Stimulated activated CD4-positive, alpha-beta T cell treated with anti-CD3 and anti-CD28 coated beads, Interleukin-15, amount 100 ng/mL, for 48 hours (primary cell): ENCODE measurements around the gene KCNIP1.
"Not testable (repeated sequence)": the region's sequence is repeated elsewhere in the genome, so short reads cannot be mapped to it uniquely, and the experiment has no call there.

Source experiments
- DNase-seq, 2 donors: peaks; one replicate each; pipeline ENCODE4 v3.0.0-alpha.2; 2020; ENCODE audit warnings: low read depth in 2 of 2

The KCNIP1 gene

GRCh38 chr5:170537451-170538095 is 33.8 kb downstream of the KCNIP1 start:
- DNase-seq, result no peak

GRCh38 chr5:170538096-170538465 is 34.3 kb downstream of the KCNIP1 start:
- no peak for DNase-seq

- no peak for DNase-seq
Observed at GRCh38 chr5:170538696-170539586, 35.1 kb downstream of the KCNIP1 start.

GRCh38 chr5:170540271-170540670 is 36.5 kb downstream of the KCNIP1 start:
- DNase-seq, result no peak

GRCh38 chr5:170541146-170541769 is 37.4 kb downstream of the KCNIP1 start:
- DNase-seq, result no peak

GRCh38 chr5:170542691-170543293 is 39.0 kb downstream of the KCNIP1 start:
- no peak for DNase-seq

GRCh38 chr5:170545313-170545712 is 41.5 kb downstream of the KCNIP1 start:
- no peak for DNase-seq

GRCh38 chr5:170545811-170546210 is 42.0 kb downstream of the KCNIP1 start:
- DNase-seq, result no peak

- DNase-seq, result no peak
Observed at GRCh38 chr5:170546282-170546681, 42.5 kb downstream of the KCNIP1 start.

GRCh38 chr5:170550382-170550781 is 46.6 kb downstream of the KCNIP1 start:
- not testable (repeated sequence) for DNase-seq

- no peak for DNase-seq
Observed at GRCh38 chr5:170551076-170551475, 47.3 kb downstream of the KCNIP1 start.

- no peak for DNase-seq
Observed at GRCh38 chr5:170551622-170552021, 47.8 kb downstream of the KCNIP1 start.

GRCh38 chr5:170552621-170553115 is 48.8 kb downstream of the KCNIP1 start:
- DNase-seq, result no peak

GRCh38 chr5:170553218-170553617 is 49.4 kb downstream of the KCNIP1 start:
- DNase-seq, result no peak

GRCh38 chr5:170554521-170555267 is 50.9 kb downstream of the KCNIP1 start:
- no peak for DNase-seq

GRCh38 chr5:170557314-170557713 is 53.5 kb downstream of the KCNIP1 start:
- DNase-seq, result no peak

GRCh38 chr5:170559296-170559695 is 55.5 kb downstream of the KCNIP1 start:
- no peak for DNase-seq

GRCh38 chr5:170560938-170561337 is 57.1 kb downstream of the KCNIP1 start:
- DNase-seq, result no peak

GRCh38 chr5:170562166-170562874 is 58.5 kb downstream of the KCNIP1 start:
- no peak for DNase-seq

- DNase-seq, result no peak
Observed at GRCh38 chr5:170562875-170563228, 59.0 kb downstream of the KCNIP1 start.
